ENCODE measurements around the gene KCNE3. TPM values are rescaled to one million over a fixed set of nuclear protein-coding genes. Genes with fewer than 3 reads are reported as not detected.

The KCNE3 gene
- total RNA-seq, 1 experiment from 2014 or later: not detected

DNA sequence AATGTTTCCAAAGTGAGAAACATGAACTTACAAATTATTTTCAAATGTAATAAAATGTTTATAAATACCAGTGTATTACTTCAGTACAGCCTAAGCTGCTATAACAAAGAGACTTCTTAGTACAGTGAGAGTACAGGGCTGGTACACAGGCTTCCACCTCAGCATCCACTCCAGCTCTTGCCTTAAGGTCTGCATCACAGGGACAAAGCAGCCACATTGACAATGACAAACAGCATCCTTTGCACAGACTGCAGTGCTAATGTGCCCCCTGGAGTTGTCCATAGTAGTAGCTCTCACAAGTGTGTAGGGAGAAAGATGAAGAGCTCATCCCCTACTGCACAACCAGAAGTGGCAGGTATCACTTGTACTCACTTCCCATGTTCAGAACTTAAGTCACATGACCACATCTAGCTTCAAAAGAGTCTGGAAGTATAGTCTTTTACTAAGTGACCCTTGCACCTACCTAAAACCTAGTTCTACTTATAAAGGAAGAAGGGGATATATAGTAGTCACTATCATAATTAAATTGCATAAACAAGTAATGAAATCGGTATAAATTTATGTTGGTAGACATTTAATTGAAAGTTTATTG, 36.8 kb upstream of the KCNE3 start:
- BruUV-seq (replicated peaks): no TSS peak
- POLR2A ChIA-PET: no interaction called here
- H3K36me3 ChIP-seq (ENCODE audit: control insufficient read depth in 1 of 2, insufficient read depth in 2 of 2, low read length in 2 of 2): no peaks in the 10 kb centered on the region
- H3K27ac ChIP-seq (ENCODE audit: low read depth, low read length): no peak overlapping the region
- CTCF ChIA-PET: no interaction called here
- peaks cover 0 to 5% of the 10 kb centered on the region in 2 experiments; a peak in 1 of 4 replicates for H3K4me1 ChIP-seq (ENCODE audit: control insufficient read depth in 1 of 2, insufficient read depth in 2 of 2, low read length in 2 of 2)
- no peaks in the 10 kb centered on the region for H4K20me1 ChIP-seq (ENCODE audit: insufficient read depth)
- no peak overlapping the region for H3K4me3 ChIP-seq (replicated peaks in 1 of 2; ENCODE audit: low read depth in 1 of 2, low read length in 2 of 2)
- H3K4me2 ChIP-seq (ENCODE audit: low read length): no peak overlapping the region
- no peaks in the 10 kb centered on the region for H3K27me3 ChIP-seq (ENCODE audit: insufficient read depth, low read length)
- RAD21 ChIA-PET (ENCODE audit: low non-redundant PET in 1 of 2, low total read pairs in 2 of 2, uncharacterized antibody in 2 of 2, unreplicated experiment in 2 of 2): no interaction called here
- H3K9me2 ChIP-seq (ENCODE audit: insufficient read depth): no peaks in the 10 kb centered on the region
- no peak for DNase-seq (ENCODE audit: low read depth, low spot score)
- ATAC-seq: no peak
- no peak overlapping the region for H3K9ac ChIP-seq (ENCODE audit: low read length)
- TF ChIP-seq, protein P1, sequence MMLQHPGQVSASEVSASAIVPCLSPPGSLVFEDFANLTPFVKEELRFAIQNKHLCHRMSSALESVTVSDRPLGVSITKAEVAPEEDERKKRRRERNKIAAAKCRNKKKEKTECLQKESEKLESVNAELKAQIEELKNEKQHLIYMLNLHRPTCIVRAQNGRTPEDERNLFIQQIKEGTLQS (IDR thresholded peaks at IDR 0.05): no peak
- no peak for TF ChIP-seq EGR1 (IDR thresholded peaks at IDR 0.05; ENCODE audit: low read depth)
- H2AFZ ChIP-seq (ENCODE audit: low read depth, low read length, poor library complexity, severe bottlenecking): no peak overlapping the region
- peaks cover 7 to 11% of the 10 kb centered on the region in 2 experiments; a peak in 3 of 4 replicates for H3K9me3 ChIP-seq (ENCODE audit: control insufficient read depth in 1 of 2, insufficient read depth in 1 of 2, low read depth in 1 of 2, low read length in 2 of 2)
- intact Hi-C loops (cut with micrococcal nuclease): no loop called here
- H3K79me2 ChIP-seq (ENCODE audit: insufficient read depth, low read length): no peaks in the 10 kb centered on the region

DNA sequence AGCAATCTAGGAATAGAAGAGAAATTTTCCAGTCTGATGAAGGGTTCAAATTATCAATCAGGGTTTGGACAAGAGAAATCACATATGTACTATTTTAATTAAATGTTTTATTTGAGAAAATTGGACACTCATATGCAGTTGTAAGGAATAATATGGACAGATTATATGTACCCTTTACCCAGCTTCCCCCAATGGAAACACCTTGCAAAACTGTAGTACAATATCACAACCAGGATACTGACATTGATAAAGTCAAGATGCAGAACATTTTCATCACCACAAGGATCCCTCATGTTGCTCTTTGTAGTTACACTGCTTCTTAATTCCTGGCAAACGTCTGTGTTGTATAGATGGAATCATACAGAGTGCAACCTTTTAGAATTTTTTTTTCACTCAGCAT, 27.6 kb upstream of the KCNE3 start:
- peaks cover 11 to 19% of the 10 kb centered on the region in 2 experiments for H3K4me1 ChIP-seq (ENCODE audit: control insufficient read depth in 1 of 2, insufficient read depth in 2 of 2, low read length in 2 of 2)
- no peak for ATAC-seq
- no peaks in the 10 kb centered on the region for H3K9me3 ChIP-seq (ENCODE audit: control insufficient read depth in 1 of 2, insufficient read depth in 1 of 2, low read depth in 1 of 2, low read length in 2 of 2)
- H3K27me3 ChIP-seq (ENCODE audit: insufficient read depth, low read length): no peaks in the 10 kb centered on the region
- BruUV-seq (replicated peaks): no TSS peak
- H3K9me2 ChIP-seq (ENCODE audit: insufficient read depth): no peaks in the 10 kb centered on the region
- H3K36me3 ChIP-seq (ENCODE audit: control insufficient read depth in 1 of 2, insufficient read depth in 2 of 2, low read length in 2 of 2): no peaks in the 10 kb centered on the region
- H3K79me2 ChIP-seq (ENCODE audit: insufficient read depth, low read length): no peaks in the 10 kb centered on the region
- ChIA-PET CTCF (interaction anchor here (1.3 kb wide), 1 partner anchor 42 kb away, joined by 4 read pairs; no protein-coding TSS in a partner anchor), POLR2A (no interaction called here), RAD21 (ENCODE audit: low non-redundant PET in 1 of 2, low total read pairs in 2 of 2, uncharacterized antibody in 2 of 2, unreplicated experiment in 2 of 2) (no interaction called here)
- no peak overlapping the region for H3K27ac ChIP-seq (ENCODE audit: low read depth, low read length)
- H3K4me3 ChIP-seq (replicated peaks in 1 of 2; ENCODE audit: low read depth in 1 of 2, low read length in 2 of 2): no peak overlapping the region
- peak overlapping the region; percentile 88; the same call in 1 of the 2 replicates for H3K4me2 ChIP-seq (ENCODE audit: low read length)
- DNase-seq (ENCODE audit: low read depth, low spot score): no peak
- H3K9ac ChIP-seq (ENCODE audit: low read length): no peak overlapping the region
- no peaks in the 10 kb centered on the region for H4K20me1 ChIP-seq (ENCODE audit: insufficient read depth)
- intact Hi-C loops (cut with micrococcal nuclease): no loop called here
- no peak overlapping the region for H2AFZ ChIP-seq (ENCODE audit: low read depth, low read length, poor library complexity, severe bottlenecking)
- TF ChIP-seq POLR2A (IDR thresholded peaks at IDR 0.05; ENCODE audit: borderline replicate concordance, extremely low read depth, insufficient read depth, insufficient read length) (no peak), EZH2 (IDR thresholded peaks at IDR 0.05) (no peak), FOSL1 (IDR thresholded peaks at IDR 0.05; ENCODE audit: low read depth) (no peak), ZFX (IDR thresholded peaks at IDR 0.05) (no peak), POLR2AphosphoS5 (IDR thresholded peaks at IDR 0.05; ENCODE audit: low read depth, low read length) (no peak), SRF (IDR thresholded peaks at IDR 0.05; ENCODE audit: low read depth) (no peak), TCF7L2 (IDR thresholded peaks at IDR 0.05; ENCODE audit: borderline replicate concordance, extremely low read depth, insufficient read depth, insufficient read length) (no peak), ZBTB33 (IDR thresholded peaks at IDR 0.05; ENCODE audit: extremely low read depth, insufficient replicate concordance, low read length) (no peak), SIN3A (IDR thresholded peaks at IDR 0.05; ENCODE audit: low read depth) (no peak), SP1 (IDR thresholded peaks at IDR 0.05; ENCODE audit: low read depth) (no peak), CEBPB (IDR thresholded peaks at IDR 0.05; ENCODE audit: low read depth) (no peak), ELF1 (IDR thresholded peaks at IDR 0.05; ENCODE audit: borderline replicate concordance, low read depth) (no peak), EZH2phosphoT487 (IDR thresholded peaks at IDR 0.05; ENCODE audit: borderline replicate concordance) (no peak), JUND (IDR thresholded peaks at IDR 0.05) (no peak), EGR1 (IDR thresholded peaks at IDR 0.05; ENCODE audit: low read depth) (no peak)
- TF ChIP-seq, protein P1 (IDR thresholded peaks at IDR 0.05): no peak
- TF ChIP-seq, protein P2, sequence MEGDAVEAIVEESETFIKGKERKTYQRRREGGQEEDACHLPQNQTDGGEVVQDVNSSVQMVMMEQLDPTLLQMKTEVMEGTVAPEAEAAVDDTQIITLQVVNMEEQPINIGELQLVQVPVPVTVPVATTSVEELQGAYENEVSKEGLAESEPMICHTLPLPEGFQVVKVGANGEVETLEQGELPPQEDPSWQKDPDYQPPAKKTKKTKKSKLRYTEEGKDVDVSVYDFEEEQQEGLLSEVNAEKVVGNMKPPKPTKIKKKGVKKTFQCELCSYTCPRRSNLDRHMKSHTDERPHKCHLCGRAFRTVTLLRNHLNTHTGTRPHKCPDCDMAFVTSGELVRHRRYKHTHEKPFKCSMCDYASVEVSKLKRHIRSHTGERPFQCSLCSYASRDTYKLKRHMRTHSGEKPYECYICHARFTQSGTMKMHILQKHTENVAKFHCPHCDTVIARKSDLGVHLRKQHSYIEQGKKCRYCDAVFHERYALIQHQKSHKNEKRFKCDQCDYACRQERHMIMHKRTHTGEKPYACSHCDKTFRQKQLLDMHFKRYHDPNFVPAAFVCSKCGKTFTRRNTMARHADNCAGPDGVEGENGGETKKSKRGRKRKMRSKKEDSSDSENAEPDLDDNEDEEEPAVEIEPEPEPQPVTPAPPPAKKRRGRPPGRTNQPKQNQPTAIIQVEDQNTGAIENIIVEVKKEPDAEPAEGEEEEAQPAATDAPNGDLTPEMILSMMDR (IDR thresholded peaks at IDR 0.05 in 2 of 3, conservative IDR thresholded peaks at IDR 0.05 in 1 of 3; ENCODE audit: borderline replicate concordance in 1 of 3, insufficient read depth in 1 of 3, low read depth in 2 of 3, low read length in 2 of 3): no peak

All from HCT116 (cell line).